NB4 (cell line): ENCODE measurements around the gene GMDS.

Experiments used
- DNase-seq: peaks from one replicate; pipeline ENCODE4 v3.0.0; 2010; ENCODE audit warnings: low read depth
- H3K4me3 ChIP-seq: one replicate; pipeline ENCODE4 v1.5.1; 2011; ENCODE audit warnings: mild to moderate bottlenecking, low read depth, low read length, moderate library complexity
- MYC ChIP-seq: IDR thresholded peaks from 2 replicates; pipeline ENCODE4 v1.6.1; 2011; ENCODE audit warnings: low read depth, low read length
- POLR2A ChIP-seq: IDR thresholded peaks from 2 replicates; pipeline ENCODE4 v1.6.1; 2011; ENCODE audit warnings: mild to moderate bottlenecking; ENCODE audit not compliant: insufficient read length; ENCODE audit errors: extremely low read depth
- TF ChIP-seq, protein P1 (sequence below): IDR thresholded peaks from one replicate; pipeline ENCODE4 v1.5.1; 2012; ENCODE audit warnings: low read depth, low read length
- TF ChIP-seq, protein P2 (sequence below): IDR thresholded peaks from 2 replicates; pipeline ENCODE4 v1.6.1; 2011; ENCODE audit warnings: low read depth, low read length

The GMDS gene

DNA sequence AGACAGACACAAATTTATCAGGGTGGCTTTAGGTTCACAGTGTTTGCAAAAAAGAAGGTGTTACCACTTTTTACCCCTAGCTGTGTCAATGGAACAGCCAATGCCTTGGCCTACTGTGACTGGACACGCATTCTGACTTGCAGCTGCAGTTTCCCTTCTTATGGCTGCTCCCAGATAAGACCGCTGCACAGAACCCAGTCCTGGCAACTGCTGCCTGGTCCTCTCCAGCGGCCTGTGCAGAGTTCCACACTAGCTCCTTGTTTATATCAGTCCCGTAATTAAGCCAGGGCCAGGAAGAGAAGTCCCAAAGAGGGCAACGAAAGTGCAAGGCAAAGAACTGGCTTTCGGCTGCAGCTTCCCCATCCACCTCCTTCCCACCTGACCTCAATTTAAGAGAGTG, 352.7 kb downstream of the GMDS start:
- H3K4me3 ChIP-seq: no peak overlapping the region
- TF ChIP-seq, protein P1, sequence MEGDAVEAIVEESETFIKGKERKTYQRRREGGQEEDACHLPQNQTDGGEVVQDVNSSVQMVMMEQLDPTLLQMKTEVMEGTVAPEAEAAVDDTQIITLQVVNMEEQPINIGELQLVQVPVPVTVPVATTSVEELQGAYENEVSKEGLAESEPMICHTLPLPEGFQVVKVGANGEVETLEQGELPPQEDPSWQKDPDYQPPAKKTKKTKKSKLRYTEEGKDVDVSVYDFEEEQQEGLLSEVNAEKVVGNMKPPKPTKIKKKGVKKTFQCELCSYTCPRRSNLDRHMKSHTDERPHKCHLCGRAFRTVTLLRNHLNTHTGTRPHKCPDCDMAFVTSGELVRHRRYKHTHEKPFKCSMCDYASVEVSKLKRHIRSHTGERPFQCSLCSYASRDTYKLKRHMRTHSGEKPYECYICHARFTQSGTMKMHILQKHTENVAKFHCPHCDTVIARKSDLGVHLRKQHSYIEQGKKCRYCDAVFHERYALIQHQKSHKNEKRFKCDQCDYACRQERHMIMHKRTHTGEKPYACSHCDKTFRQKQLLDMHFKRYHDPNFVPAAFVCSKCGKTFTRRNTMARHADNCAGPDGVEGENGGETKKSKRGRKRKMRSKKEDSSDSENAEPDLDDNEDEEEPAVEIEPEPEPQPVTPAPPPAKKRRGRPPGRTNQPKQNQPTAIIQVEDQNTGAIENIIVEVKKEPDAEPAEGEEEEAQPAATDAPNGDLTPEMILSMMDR: no peak
- TF ChIP-seq MYC: no peak
- no peak for DNase-seq

DNA sequence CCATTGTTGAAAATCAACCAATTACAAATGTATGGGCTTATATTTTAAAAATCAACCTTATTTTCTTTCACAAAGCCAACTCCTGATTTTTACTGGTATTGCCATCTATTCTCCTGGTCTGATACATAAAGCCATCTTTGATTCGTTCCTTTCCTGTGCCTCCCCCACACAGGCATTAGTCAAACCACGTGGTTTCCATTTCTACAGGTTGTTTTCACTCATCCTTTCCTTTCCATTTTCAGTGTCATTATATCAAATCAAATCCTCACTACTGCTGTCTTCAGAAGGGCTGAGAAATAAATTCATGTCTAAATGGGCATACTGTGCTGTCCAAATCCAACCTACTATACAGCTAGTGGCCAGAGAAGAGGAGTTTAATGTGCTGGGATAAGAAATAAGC, 354.4 kb downstream of the GMDS start:
- no peak for DNase-seq
- H3K4me3 ChIP-seq: no peak overlapping the region
- TF ChIP-seq MYC (no peak), POLR2A (no peak)
- TF ChIP-seq, protein P2, sequence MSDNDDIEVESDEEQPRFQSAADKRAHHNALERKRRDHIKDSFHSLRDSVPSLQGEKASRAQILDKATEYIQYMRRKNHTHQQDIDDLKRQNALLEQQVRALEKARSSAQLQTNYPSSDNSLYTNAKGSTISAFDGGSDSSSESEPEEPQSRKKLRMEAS: no peak
- TF ChIP-seq, protein P1: no peak

DNA sequence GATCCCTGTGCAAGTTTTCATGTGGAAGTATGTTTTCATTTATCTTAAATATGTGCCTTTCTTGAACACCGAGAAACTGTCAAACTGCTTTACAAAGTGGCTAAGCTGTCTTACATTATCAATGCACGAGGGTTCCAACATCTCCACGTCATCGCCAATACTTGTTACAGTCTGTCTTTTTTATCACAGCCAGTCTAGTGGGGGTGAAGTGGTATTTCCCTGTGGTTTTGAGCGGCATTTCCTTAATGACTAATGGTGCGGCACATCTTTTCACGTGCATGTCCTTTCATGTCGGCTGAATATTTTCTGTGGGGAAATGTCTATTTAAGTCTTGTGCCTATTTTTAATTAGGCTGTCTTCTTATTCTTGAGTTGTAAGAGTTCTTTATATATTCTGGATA, 355.3 kb downstream of the GMDS start:
- TF ChIP-seq, protein P2: no peak
- TF ChIP-seq, protein P1: no peak
- TF ChIP-seq MYC (no peak), POLR2A (no peak)
- no peak overlapping the region for H3K4me3 ChIP-seq
- no peak for DNase-seq

DNA sequence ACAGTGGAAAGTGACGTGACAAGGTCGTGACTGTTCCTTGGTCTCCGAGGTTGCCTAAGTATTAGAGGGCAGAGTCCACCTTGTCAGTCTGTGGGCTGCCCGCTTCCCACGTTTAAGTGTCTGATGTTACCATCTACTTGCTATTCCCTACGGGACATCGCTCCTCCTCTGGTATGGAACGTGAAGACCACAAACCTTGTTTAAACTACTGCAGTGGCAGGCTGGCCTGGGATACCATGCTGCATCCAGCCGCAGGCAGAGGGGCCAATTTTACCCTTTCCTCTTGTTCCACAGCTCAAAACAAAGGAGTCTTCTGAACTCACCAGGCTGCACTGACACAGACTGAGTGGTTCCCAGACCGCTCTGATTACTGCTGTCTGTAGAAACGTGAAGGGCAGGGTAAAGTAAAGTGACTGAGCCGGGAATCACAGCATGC, 359.8 kb downstream of the GMDS start:
- TF ChIP-seq, protein P2: no peak
- TF ChIP-seq MYC (no peak), POLR2A (no peak)
- TF ChIP-seq, protein P1: no peak
- DNase-seq: no peak
- H3K4me3 ChIP-seq: no peak overlapping the region

DNA sequence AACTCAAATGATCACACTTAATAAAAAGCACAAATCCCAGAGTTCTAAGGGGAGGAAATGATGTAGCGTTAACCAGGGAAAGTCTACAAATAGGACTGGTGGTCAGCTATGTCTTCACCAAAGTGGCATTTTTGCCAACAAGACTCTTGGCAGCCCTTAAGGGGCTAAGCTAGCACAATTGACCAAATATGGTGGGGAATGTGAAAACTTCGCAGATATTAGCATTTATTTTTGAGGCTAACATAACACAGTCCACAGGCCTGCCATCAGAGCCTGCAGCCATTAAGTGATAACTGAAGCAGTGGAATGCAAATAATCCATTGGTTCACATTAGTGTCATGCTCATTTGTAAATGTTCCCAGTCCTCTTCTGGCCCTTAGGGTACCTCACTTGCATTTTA, 361.1 kb downstream of the GMDS start:
- TF ChIP-seq, protein P1: no peak
- TF ChIP-seq, protein P2: no peak
- TF ChIP-seq MYC (no peak), POLR2A (no peak)
- no peak for DNase-seq
- no peak overlapping the region for H3K4me3 ChIP-seq

DNA sequence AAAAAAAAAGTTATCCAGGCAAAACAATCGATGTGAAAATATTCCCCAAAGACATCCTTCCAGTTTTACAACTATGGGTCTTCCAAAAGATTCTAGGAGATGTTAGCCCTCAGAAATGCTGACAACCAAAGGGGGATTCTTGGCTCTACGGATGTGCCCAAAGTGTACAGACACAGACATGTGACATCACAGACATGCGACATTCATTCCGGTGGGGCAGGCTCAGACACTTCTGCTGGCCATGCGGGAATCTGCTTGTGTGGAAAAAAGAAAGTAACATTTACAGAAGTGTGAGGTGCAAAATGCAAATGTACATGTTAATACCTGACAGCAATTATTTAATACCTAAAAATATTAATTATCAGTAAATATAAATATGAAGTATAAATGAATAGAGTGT, 367.1 kb downstream of the GMDS start:
- H3K4me3 ChIP-seq: no peak overlapping the region
- DNase-seq: no peak
- TF ChIP-seq, protein P1: no peak
